ENCODE data around the gene NTNG2.

Gene NTNG2

GRCh38 chr9:132182314-132183091 is 20.6 kb downstream of the NTNG2 start:
- H3K4me3 ChIP-seq (ENCODE audit: low read depth, low read length): no peak overlapping the region
- TF ChIP-seq CTCF (IDR thresholded peaks at IDR 0.05; ENCODE audit: borderline replicate concordance, insufficient read depth, low read depth, low read length): no peak

- no peak for TF ChIP-seq CTCF (IDR thresholded peaks at IDR 0.05; ENCODE audit: borderline replicate concordance, insufficient read depth, low read depth, low read length)
- no peak overlapping the region for H3K4me3 ChIP-seq (ENCODE audit: low read depth, low read length)
Measured at GRCh38 chr9:132183134-132183533, 21.3 kb downstream of the NTNG2 start.

- no peak for TF ChIP-seq CTCF (IDR thresholded peaks at IDR 0.05; ENCODE audit: borderline replicate concordance, insufficient read depth, low read depth, low read length)
- H3K4me3 ChIP-seq (ENCODE audit: low read depth, low read length): no peak overlapping the region
Measured at GRCh38 chr9:132183715-132184114, 21.9 kb downstream of the NTNG2 start.

GRCh38 chr9:132184124-132184523 is 22.3 kb downstream of the NTNG2 start:
- no peak overlapping the region for H3K4me3 ChIP-seq (ENCODE audit: low read depth, low read length)
- TF ChIP-seq CTCF (IDR thresholded peaks at IDR 0.05; ENCODE audit: borderline replicate concordance, insufficient read depth, low read depth, low read length): no peak

- H3K4me3 ChIP-seq (ENCODE audit: low read depth, low read length): no peak overlapping the region
- no peak for TF ChIP-seq CTCF (IDR thresholded peaks at IDR 0.05; ENCODE audit: borderline replicate concordance, insufficient read depth, low read depth, low read length)
Measured at GRCh38 chr9:132185073-132186009, 23.5 kb downstream of the NTNG2 start.

- no peak overlapping the region for H3K4me3 ChIP-seq (ENCODE audit: low read depth, low read length)
- no peak for TF ChIP-seq CTCF (IDR thresholded peaks at IDR 0.05; ENCODE audit: borderline replicate concordance, insufficient read depth, low read depth, low read length)
Measured at GRCh38 chr9:132187121-132187620, 25.3 kb downstream of the NTNG2 start.
